WI38 (cell line): ENCODE data around the gene HTR1B.

Experiments
- H3K4me3 ChIP-seq: 2 replicates; pipeline ENCODE4 v1.5.1; 2011; ENCODE audit warnings: low read depth, mild to moderate bottlenecking, control low read depth, low read length
- CTCF ChIP-seq: IDR thresholded peaks from 2 replicates; pipeline ENCODE4 v1.5.1; 2012; ENCODE audit warnings: low read depth, mild to moderate bottlenecking, control low read depth, low read length

Gene HTR1B

DNA sequence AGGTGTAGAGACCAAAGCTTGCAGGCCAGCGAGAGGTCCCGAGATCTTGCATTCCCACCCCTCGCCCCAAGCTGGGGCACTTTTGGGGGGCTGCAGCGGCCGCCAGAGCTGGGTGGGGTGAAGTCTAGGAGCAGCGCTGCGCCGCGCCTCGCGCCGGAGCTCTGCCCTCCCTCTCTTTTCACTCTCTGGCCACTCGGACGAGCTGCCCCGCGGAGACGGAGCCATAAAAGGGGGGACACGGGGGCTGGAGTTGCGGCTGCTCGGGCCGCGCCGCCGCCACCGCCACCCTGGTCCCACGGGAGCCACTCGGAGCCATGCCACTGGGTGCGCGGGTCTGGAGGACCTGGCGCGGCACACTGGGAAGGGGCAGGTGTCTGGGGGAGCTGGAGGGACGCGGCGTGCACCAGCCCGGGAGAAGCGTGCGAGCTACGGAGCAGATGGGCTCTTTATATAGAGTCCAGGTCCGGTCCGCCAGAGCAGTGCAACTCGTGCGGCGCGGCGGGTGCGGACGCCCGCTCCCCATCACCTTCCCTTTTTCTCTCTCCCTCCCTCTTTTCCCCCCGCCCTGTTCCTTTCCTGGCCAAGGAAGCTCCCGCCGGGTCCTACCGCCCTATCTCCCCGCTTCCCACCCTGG is 687 bp upstream of the HTR1B start:
- peak overlapping the region; percentile 73 for H3K4me3 ChIP-seq
- no peak for TF ChIP-seq CTCF

- peak overlapping the region; percentile 73 for H3K4me3 ChIP-seq
These were observed 658 bp downstream of the HTR1B start for GRCh38 chr6:77462359-77463307.

GRCh38 chr6:77461796-77462195 is 1.5 kb downstream of the HTR1B start:
- peak overlapping the region; percentile 73 for H3K4me3 ChIP-seq
- no peak for TF ChIP-seq CTCF

More at GRCh38 chr6:77462359-77463307, 658 bp downstream of the HTR1B start:
- peak; percentile 52 for TF ChIP-seq CTCF

DNA sequence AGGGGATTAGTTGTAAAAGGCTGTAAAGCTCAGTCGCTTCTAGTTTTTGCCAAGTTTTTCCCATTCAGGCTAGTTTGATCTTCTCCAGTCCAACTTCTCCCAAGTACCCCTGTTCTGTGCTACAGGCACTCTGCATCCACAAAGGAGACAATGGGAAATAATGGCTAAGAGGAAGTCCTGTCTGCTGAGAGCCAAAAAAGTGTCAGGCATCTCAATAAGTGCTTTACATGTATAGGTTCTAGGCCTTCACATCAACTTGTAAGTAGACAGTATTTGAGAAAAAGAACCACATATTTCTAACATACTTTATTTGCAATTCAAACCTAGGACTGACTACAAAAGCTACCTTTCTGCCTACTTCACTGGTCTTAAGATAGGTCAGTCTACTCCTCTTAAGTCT is 4.9 kb downstream of the HTR1B start:
- no peak overlapping the region for H3K4me3 ChIP-seq
- TF ChIP-seq CTCF: no peak

GRCh38 chr6:77457720-77458349 is 5.5 kb downstream of the HTR1B start:
- no peak overlapping the region for H3K4me3 ChIP-seq
- peak; percentile 43 for TF ChIP-seq CTCF

- no peak for TF ChIP-seq CTCF
- H3K4me3 ChIP-seq: no peak overlapping the region
These were observed 6.6 kb downstream of the HTR1B start for GRCh38 chr6:77456531-77457248.
